T-helper 22 cell (primary cell): ENCODE results near the gene C17orf114.

Experiments
- DNase-seq: peaks from one replicate; pipeline ENCODE4 v3.0.0-alpha.2; 2020; ENCODE audit warnings: low read depth

The C17orf114 gene

GRCh38 chr17:4823373-4824089, 21.4 kb upstream of the C17orf114 start:
- no peak for DNase-seq

- no peak for DNase-seq
These were observed 20.7 kb upstream of the C17orf114 start for GRCh38 chr17:4822835-4823234.

GRCh38 chr17:4818276-4818675, 16.1 kb upstream of the C17orf114 start:
- DNase-seq, result no peak

- no peak for DNase-seq
These were observed 14.7 kb upstream of the C17orf114 start for GRCh38 chr17:4816826-4817225.

- no peak for DNase-seq
These were observed 13.0 kb upstream of the C17orf114 start for GRCh38 chr17:4815043-4815675.

- no peak for DNase-seq
These were observed 10.6 kb upstream of the C17orf114 start for GRCh38 chr17:4812690-4813089.

- DNase-seq, result no peak
These were observed 9.3 kb upstream of the C17orf114 start for GRCh38 chr17:4811471-4811870.

GRCh38 chr17:4810696-4811290, 8.7 kb upstream of the C17orf114 start:
- DNase-seq, result no peak

GRCh38 chr17:4808378-4808767, 6.2 kb upstream of the C17orf114 start:
- DNase-seq, result no peak

- DNase-seq, result no peak
These were observed 5.7 kb upstream of the C17orf114 start for GRCh38 chr17:4807605-4808377.

GRCh38 chr17:4806777-4807604, 4.9 kb upstream of the C17orf114 start, which contains the start of gene PLD2:
Gene PLD2, plus strand, starts transcription at chr17:4807152. Its CDS starts 621 bp downstream, at chr17:4807773.
- DNase-seq, result peak; percentile 81

- DNase-seq, result no peak
These were observed 4.3 kb upstream of the C17orf114 start for GRCh38 chr17:4806456-4806776.

- DNase-seq, result no peak
These were observed 1.5 kb downstream of the C17orf114 start for GRCh38 chr17:4800462-4801196.

- no peak for DNase-seq
These were observed 5.6 kb downstream of the C17orf114 start for GRCh38 chr17:4796552-4796920.

GRCh38 chr17:4795168-4795567, 7.0 kb downstream of the C17orf114 start:
- no peak for DNase-seq

- no peak for DNase-seq
These were observed 11.4 kb downstream of the C17orf114 start for GRCh38 chr17:4790705-4791088.

GRCh38 chr17:4789951-4790704, 12.0 kb downstream of the C17orf114 start:
- DNase-seq, result peak; percentile 61

GRCh38 chr17:4789701-4789950, 12.5 kb downstream of the C17orf114 start:
- no peak for DNase-seq

GRCh38 chr17:4788807-4789700, 13.1 kb downstream of the C17orf114 start, which contains the start of gene GLTPD2:
Gene GLTPD2, plus strand, starts transcription at chr17:4788964. Its CDS starts 48 bp downstream, at chr17:4789012.
- DNase-seq, result no peak
